Activated T-cell treated with anti-CD3 and anti-CD28 coated beads for 24 hours (primary cell): ENCODE data around the gene RNF113A.
"Not testable (repeated sequence)": the region's sequence is repeated elsewhere in the genome, so short reads cannot be mapped to it uniquely, and the experiment has no call there.

ENCODE experiments used
- DNase-seq: peaks from one replicate; pipeline ENCODE4 v3.0.0-alpha.2; 2020; ENCODE audit warnings: low read depth

The RNF113A gene

DNA sequence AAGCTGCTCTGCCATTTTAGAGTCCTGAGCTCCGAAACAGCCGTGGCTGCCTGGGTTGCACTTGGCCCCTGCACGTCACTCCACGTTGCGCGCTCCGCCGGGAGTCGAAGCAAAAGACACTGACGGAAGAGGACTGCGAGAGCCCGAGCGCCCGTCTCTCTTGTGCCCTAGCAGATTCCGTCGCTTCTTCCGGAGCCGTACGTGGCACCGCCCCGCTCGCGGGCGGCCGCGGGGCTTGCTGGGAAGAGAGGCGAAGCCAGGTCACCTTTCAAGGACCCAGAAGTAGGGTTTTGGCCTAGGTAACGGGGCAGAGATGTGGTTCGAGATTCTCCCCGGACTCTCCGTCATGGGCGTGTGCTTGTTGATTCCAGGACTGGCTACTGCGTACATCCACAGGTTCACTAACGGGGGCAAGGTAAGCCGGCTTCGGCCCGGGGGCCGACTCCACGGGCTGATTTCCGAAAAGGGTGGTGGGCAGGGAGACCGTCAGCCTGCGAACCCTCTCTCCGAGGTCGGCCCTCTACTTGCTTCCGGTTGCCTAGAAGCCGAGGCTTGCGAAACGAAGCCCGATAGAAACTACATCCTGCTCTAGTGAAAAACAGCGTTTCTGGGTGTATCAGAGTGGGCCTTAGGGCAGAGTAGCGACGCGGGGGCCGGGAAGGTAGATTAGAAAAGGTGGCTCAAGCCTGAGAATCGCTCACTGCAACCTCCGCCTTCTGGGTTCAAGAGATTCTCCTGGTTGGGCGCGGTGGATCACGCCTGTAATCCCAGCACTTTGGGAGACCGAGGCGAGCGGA lies at the start of gene RNF113A, which contains the start of gene NDUFA1:
TSS of gene RNF113A (minus strand) at position 135 of the 797 bp plus-strand sequence. CDS start at position 15, 120 bp downstream.
TSS of gene NDUFA1 (plus strand) at position 234 of the 797 bp plus-strand sequence. CDS start at position 314, 80 bp downstream.
- peak; percentile 73 for DNase-seq

- DNase-seq: no peak
These were observed 48.5 kb upstream of the RNF113A start for GRCh38 chrX:119919835-119920585.

DNA sequence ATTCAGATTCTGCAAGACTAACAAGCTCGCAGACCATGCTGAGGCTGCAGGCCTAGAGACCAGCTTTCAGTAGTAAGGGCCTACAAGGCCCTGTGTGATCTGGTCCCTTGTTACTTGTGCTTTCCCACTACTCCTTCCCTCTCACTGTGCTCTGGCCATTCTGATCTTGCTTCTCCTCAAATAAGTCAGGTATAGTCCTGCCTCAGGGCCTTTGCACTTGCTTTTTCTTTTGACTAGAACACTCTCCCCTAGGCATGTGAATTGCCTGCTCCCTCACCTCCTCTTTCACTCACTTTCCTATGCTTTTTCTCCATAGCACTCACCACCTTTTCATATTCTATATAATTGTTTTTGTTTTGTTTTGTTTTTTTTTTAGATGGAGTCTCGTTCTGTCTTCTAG lies 46.3 kb upstream of the RNF113A start:
- no peak for DNase-seq

GRCh38 chrX:119916310-119916709 lies 44.8 kb upstream of the RNF113A start:
- no peak for DNase-seq

DNA sequence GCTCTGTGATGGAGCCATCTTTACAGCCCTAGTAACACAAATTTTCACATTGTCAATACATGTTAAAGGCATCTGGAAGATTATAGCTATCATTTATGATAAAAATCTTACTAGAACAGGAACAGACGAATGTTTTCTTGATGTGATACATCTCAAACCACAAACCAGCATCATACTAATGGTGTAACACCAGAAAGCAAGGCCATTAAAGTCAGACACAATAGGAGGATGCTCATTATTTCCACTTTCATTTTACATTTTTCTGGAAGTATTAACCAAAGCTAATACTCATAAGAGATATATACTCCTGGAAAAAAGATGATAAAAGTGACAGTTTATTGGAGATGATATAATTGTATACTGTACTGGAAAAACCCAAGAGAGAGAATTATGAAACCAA lies 29.4 kb upstream of the RNF113A start:
- no peak for DNase-seq

DNA sequence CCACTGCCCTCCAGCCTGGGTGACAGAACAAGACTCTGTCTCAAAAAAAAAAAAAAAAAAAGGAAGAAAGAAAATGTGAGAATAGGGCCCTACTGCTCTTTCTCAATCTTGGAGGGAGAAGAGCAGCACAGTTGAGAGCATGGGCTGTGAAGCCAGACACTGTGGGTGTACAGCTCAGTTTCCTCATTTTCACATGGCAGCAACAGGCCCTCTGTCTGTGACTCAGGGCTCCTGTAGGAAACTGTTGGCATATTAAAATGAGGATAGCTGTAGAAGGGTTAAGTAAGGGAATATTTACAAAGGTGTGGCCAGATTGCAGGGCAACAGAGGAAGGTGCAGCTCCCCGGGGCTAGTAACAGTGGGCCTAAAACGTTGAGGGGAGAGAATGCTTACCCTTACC lies 27.6 kb upstream of the RNF113A start:
- DNase-seq: no peak

- no peak for DNase-seq
These were observed 24.4 kb upstream of the RNF113A start, which contains the start of gene AKAP14 for GRCh38 chrX:119895843-119896326. Gene AKAP14, plus strand, starts transcription at chrX:119895893. Its CDS starts 7,331 bp downstream, at chrX:119903224.

DNA sequence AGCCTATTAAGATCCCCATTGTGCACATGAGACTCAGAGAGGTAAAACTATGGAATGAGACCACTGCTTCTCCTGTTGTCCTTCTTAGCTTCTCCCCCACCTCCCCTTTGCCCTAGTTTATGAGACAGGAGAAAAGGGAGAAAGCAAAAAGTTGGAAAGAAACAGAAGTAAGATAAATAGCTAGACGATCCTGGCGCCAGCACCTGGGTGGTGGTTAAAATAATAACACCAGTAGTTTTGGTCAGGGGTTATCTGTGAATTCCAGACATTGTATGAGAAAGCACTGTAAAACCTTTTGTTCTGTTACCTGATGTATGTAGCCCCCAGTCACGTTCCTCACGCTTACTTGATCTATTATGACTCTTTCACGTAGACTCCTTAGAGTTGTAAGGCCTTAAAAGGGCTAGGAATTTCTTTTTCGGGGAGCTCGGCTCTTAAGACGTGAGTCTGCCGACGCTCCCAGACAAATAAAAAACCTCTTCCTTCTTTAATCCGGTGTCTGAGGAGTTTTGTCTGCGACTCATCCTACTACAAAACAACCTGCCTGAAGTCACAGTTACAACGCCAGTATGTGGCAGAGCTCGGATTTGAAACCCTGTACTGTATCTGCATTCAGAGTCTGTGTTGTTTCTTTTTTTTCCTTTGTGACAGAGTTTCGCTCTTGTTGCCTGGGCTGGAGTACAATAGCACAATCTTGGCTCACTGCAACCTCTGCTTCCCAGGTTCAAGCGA lies 20.6 kb upstream of the RNF113A start:
- DNase-seq: not testable (repeated sequence)

- DNase-seq: not testable (repeated sequence)
These were observed 19.1 kb upstream of the RNF113A start for GRCh38 chrX:119890626-119891025.

DNA sequence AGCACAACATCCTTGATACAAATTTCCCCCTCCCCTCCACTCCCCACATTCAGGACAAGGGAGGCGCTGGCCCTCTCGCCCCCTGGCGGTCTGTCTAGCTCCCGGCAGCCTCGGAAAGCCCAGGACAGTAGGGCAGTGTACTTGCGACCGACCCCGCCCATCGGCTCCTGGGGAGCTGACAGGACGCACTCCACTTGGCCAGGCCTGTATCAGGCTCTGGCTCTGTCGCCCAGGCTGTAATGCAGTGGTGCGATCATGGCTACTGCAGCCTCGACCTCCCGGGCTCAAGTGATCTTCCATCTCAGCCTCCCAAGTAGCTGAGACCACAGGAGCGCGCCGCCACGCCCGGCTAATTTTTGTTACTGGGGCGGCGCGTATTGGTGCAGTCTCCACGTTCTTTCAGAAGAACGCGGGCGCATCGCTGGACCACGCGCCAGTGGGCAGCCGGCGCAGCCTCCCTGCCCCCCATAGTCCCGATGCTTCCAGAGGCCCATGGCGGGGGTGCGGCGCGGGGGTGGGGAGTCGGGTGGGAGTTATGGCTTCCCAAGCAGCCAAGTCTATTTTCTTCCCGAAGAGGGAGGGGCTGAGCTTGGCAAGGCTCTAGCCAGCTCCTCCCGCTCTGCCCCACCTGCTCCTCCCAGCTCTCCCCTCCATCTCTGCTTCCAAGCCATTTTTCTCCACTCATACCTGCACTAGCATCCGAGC lies 16.3 kb upstream of the RNF113A start:
- DNase-seq: peak; percentile 30

DNA sequence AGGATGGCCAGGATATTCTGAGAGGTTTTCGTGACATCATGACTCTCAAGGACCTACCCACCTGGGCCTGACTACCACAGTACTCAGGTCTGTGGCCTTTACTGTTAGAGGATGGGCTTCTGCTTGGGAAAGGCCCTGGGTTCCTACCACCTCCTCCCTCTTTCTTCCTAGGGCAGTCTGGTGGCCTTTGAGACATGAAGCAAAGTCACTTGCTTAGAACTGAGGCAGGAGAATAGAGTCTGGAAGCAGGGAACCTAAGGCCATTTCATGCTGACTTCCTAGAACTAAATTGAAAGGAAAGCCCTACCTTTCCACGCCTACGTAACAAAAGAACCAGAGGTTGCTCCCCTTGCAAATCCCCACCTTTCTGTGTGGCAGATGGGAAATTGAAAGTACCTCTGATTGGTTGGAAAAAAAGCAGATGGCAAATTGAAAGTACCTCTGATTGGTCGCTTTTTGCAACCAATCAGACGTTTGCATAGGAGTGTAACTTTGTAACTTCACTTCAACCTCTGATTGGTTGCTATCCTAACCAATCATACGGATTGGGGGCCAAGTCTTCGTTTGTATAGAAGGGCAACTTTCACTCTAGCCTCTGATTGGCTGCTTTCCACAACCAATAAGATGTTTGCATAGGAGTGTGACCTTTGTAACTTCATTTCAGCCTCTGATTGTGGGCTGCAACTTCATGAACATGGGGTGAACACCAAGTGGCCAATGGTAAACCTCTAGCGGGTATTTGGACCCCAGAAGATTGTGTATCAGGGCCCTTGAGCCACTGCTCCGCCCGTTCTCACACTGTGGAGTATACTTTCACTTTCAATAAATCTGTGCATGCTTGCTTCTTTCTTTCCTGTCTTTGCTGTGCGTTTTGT lies 14.3 kb upstream of the RNF113A start:
- no peak for DNase-seq

DNA sequence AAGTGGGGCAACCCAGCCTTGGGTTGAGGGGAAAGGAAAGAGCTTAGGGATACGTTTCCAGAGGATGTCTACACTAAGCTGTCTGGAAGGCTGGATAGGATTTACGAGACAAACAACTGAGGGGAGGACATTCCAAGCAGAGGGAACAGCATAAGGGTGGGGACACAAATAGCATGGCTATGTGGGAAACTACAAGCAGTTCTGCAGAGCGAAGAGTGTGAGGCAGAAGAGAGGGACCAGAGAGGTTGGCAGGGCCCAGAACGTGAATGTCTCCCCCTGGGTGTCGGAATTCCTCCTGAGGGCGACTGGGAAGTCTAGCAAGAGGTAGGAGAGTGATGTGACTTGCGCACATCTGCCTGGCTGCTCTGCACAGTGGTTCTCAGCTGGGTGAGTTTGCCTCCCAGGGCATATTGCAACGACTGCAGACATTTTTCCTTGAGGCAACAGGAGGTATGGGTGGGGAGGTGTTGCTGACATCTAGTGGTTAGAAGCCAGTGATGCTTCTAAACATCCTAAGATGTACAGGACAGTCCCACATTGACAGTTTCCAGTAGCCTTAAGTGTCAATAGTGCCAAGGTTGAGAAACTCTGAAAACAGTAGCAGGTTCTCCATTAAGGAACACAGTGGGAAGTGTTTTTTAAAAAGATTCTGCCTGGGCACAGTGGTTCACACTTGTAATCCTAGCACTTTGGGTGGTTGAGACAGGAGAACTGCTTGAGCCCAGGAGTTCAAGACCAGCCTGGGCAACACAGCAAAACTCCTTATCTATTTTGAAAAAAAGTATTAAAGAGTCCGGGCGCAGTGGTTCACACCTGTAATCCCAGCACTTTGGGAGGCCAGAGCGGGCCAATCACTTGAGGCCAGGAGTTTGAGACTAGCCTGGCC lies 9.3 kb upstream of the RNF113A start:
- no peak for DNase-seq

GRCh38 chrX:119880076-119880475 lies 8.5 kb upstream of the RNF113A start:
- DNase-seq: no peak

DNA sequence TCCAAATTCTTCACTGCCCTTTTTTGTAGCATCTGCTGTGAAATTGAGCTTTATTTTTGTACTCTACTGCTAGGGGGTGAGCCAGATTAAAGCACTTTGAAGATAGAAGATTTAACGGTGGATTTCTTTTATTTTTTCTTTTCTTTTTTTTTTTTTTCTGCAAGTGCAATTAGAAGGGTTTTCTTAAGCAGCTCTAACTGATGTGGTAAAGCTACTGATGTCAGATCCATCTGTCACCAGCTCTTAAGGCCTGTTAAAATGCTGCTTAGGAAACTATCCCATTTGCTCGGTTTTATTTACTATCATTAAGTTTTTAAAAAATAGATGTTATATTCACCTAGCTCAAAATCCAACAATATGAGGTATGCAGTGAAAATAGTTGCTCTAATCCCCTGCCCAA lies 7.2 kb upstream of the RNF113A start:
- no peak for DNase-seq

DNA sequence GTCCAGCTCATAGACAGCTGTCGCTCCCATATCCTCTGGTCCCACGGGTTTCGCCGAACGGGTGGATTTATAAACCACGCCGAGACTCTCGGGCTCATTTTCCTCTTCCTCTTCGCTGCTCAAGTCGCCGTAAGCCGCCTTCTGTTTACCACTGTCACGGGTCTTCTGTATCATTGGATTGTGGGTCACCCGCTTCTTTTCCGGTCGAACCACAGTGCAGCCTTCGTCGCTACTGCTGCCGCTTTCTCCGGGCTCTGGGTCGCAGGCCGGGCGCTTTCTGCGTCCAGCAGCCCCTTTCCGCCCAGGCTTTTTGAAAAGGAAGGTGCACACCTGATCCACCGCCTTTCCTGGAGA lies 311 bp downstream of the RNF113A start:
- no peak for DNase-seq

DNA sequence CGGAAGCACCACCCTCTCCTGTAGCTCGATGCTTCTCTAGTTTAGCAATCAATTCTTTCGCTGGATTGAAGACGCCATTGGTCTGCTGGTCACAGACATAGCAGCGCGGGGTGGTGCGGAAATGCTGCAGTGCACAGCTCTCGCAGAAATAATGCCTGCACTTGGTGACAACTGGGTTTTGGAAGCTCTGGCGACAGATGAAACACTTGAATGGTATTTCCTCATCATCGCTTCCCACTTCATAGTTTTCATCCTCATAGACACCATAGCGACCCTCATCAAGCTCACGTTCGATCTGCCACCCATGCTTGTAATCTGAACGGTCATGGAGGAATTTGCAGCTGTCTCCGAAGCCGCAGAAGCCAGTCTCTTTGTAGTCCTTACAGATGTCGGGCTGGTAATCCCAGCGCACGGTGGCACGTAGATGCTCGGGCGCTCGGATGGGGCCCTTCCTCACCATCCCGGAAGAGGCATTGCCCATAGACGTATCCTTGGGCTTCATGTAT lies 854 bp downstream of the RNF113A start:
- peak; percentile 10 for DNase-seq

DNA sequence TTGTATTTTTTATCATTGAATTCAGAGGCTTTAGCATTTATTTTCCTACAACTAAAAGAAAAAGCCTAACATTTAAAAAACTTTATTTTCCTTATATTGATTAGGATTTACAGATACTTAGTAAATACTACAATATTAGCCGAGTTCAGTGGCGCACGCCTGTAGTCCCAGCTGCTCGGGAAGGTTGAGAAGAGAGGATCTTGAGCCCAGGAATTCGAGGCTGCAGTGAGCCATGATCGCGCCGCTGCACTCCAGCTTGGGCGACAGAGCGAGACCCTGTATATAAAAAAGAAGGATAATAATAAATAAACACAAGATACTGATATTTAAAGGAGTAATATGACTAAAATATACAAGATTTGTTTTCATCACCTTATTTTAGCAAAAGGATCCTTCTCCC lies 18.1 kb downstream of the RNF113A start:
- DNase-seq: no peak

- peak; percentile 85 for DNase-seq
These were observed 18.9 kb downstream of the RNF113A start, which contains the start of gene UPF3B for GRCh38 chrX:119852382-119853353. Gene UPF3B, minus strand, starts transcription at chrX:119852963. Its CDS starts 35 bp downstream, at chrX:119852928.
